ENCODE results near the gene POLR2C. TPM values are rescaled to one million over a fixed set of nuclear protein-coding genes. Genes with fewer than 3 reads are reported as not detected.

Gene POLR2C
- total RNA-seq, 4 donors from 2014 or later = 82.4 to 89.4 (median 85.4) TPM

DNA sequence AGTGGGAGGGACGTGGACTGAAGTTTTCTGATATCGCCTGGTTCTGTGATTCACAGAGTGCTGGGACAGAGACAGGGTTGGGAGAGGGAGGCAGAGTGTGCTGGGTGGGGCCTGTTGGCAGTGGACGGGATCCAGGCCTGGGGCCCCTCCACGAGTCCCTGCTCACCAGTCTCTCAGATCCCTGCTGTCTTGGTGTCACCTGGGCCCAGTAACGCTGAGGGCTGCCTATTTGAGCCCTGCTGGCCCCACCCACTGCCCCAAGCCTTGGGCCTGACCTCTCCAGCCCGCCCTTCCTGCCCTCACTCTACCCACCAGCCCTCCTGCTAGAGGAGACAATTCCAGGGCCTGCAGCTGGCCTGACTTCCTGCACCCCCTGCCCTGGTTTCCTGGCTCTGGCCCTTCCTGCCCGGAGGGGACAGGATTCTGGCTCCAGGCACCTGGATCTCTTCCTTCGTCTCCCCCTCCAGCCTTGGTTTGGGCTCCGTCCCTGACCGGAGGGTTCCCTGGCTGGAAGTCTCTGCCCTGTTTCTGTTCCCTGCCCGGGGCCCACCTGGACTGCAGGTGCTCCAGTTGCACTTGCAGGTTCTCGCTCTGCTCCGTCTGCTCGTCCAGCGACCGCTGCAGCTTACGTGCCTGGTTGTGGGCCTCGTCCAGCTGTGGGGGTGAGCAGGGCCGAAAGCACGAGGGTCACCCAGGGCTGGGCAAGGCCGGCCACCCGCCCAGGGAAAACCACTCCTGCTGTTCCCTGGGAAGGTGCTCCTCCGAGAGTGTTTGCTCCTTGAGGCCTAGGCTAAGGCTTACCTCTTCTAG is 52.5 kb downstream of the POLR2C start:
- ATAC-seq (ENCODE audit: low FRiP score) (no peak), DNase-seq (ENCODE audit: low spot score) (no peak)
- TF ChIP-seq, protein P1, sequence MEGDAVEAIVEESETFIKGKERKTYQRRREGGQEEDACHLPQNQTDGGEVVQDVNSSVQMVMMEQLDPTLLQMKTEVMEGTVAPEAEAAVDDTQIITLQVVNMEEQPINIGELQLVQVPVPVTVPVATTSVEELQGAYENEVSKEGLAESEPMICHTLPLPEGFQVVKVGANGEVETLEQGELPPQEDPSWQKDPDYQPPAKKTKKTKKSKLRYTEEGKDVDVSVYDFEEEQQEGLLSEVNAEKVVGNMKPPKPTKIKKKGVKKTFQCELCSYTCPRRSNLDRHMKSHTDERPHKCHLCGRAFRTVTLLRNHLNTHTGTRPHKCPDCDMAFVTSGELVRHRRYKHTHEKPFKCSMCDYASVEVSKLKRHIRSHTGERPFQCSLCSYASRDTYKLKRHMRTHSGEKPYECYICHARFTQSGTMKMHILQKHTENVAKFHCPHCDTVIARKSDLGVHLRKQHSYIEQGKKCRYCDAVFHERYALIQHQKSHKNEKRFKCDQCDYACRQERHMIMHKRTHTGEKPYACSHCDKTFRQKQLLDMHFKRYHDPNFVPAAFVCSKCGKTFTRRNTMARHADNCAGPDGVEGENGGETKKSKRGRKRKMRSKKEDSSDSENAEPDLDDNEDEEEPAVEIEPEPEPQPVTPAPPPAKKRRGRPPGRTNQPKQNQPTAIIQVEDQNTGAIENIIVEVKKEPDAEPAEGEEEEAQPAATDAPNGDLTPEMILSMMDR (IDR thresholded peaks at IDR 0.05) = no peak

DNA sequence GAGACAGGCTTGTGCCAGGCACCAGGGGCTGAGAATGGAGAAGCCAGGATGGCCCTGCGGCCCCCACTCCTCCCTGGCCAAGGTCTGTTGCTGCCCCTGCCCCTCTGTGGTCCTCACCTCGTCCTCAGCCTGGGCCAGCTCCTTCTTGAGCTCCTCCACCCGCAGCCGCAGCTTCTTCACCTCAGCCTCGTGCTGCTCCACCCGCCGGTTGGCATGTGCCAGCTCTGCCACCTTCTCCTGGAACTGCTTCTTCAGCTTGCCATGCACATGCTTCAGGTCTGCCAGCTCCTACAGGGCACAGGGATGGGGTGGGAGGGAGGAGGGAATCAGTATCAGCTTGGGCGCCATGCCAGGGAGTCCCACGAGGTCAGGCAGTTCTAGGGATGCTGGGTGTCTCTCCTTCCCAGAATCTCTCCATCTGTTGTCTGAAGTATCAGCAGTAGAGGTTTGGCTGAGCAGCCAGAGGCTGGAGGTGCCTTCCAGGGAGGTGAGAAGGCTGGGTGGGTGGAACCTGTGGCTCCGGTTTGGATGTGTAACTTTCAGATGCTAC is 53.8 kb downstream of the POLR2C start:
- DNase-seq (ENCODE audit: low spot score) = no peak
- ATAC-seq (ENCODE audit: low FRiP score) = no peak
- TF ChIP-seq, protein P1 (IDR thresholded peaks at IDR 0.05) = no peak

DNA sequence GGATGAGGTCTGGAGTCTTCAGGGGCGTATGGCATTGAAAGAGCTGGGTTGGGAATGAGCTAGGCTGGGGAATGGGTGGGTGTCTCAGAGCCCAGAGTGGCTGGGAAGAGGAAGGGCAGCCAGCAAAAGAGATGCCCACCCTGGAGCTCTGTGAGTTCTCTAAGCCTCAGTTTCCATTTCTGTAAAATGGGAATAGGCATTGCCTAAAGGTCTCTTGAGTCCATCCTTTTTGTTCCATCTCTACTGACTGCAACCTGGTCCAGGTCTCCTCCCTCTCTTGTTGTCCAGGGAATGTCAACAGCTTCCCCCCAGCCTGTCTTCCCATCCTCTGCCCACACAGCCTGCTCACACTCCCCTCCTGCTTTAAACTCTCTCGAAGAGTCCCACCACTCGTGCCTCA is 54.3 kb downstream of the POLR2C start:
- TF ChIP-seq, protein P1 (IDR thresholded peaks at IDR 0.05) = no peak
- ATAC-seq (ENCODE audit: low FRiP score) = no peak
- no peak for DNase-seq (ENCODE audit: low spot score)

DNA sequence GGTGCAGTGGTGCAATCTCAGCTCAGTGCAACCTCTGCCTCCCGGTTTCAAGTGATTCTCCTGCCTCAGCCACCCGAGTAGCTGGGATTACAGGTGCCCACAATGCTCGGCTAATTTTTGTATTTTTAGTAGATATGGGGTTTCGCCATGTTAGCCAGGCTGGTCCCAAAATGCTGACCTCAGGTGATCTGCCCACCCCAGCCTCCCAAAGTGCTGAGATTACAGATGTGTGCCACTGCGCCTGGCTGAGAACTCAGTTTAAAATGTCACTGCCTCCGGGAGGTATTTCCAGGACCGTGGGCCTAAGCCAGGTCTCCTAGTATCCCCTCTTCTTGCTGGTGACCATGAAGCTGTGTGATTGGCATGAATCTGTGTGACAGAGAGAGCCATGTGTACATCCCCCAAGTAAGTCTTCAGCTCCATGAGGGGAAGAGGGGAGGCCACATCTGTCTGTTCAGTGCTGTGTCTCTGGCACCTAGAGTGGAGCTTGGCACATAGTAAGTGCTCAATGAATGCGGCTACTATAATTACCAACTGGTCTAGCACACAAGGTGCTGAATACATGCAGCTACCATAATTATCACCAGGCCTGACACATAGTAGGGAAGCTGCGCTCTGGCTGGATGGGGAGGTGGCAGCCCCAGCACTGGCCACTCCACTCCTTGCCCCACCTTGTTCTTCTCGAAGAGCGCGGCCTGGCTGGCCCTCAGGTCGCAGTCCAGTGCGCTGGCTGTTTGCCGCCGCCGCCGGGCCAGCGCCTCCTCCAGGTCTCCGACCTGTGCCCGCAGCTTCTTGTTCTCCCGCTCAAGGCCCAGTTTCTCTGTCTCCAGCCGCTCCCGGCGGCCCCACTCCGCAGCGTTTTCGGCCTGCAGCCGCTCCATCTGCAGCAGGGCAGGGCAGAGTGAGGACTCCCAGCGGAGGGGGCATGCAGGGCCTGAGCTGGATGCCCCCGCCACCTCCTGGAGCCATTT is 55.2 kb downstream of the POLR2C start:
- no peak for DNase-seq (ENCODE audit: low spot score)
- TF ChIP-seq, protein P1 (IDR thresholded peaks at IDR 0.05) = no peak
- ATAC-seq (ENCODE audit: low FRiP score) = no peak

DNA sequence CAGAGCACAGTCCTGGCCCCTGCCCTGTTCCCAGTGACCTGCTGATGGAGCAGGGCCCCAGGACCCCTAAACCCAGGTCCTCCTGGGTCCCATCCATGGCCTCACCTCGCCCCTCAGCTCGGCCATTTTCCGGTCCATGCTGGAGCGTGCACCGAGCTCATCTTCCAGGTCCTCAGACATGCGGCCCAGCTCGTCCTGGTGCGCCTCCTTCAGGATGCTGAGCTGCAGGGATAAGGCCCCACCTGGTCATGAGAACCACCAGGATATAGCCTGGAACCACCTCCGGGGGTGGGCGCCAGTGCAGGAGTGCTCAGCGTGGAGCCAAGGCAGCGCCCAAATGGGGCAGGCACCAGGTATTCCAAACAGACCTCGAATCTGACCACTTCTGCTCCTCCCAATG is 56.0 kb downstream of the POLR2C start:
- DNase-seq (ENCODE audit: low spot score) (no peak), ATAC-seq (ENCODE audit: low FRiP score) (no peak)
- TF ChIP-seq, protein P1 (IDR thresholded peaks at IDR 0.05) = no peak

DNA sequence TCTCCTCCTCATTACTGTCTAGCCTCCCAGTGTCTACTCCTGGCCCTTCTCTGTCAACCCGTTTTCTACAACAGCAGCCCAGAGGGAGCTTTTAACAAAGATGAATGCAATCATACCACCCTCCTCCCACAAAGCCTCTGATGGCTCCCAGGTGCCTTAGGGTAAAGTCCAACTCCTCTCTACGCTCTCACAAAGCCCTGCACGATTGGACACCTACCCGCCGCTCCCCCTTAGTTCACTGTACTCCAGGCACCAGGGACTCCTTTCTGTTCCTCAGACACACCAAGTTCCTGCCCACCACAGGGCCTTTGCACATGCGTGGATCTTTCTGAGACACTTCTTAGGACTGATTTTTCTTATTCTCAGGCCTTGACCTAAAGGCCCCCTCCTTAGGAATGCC is 56.4 kb downstream of the POLR2C start:
- DNase-seq (ENCODE audit: low spot score) = no peak
- ATAC-seq (ENCODE audit: low FRiP score) = no peak
- TF ChIP-seq, protein P1 (IDR thresholded peaks at IDR 0.05) = no peak
